Left renal cortex interstitium (tissue), 4 donors: ENCODE results near the gene ZFPM1. TPM values are rescaled to one million over a fixed set of nuclear protein-coding genes. Genes with fewer than 3 reads are reported as not detected.
"Not testable (repeated sequence)": the region's sequence is repeated elsewhere in the genome, so short reads cannot be mapped to it uniquely, and the experiment has no call there.

Source experiments
- DNase-seq, 4 donors: peaks; one replicate each; pipeline ENCODE4 v3.0.0-alpha.2; 2013; ENCODE audit warnings: low read depth in 4 of 4, low spot score in 2 of 4, missing footprints in 1 of 4
- polyA plus RNA-seq, 4 donors: library from polyadenylated mRNA; unstranded; fragments of 120-200 nt; gene quantifications; one replicate each; pipeline ENCODE4 v1.2.1, GENCODE V29; 2013; ENCODE audit not compliant: insufficient read length in 4 of 4

ZFPM1 gene
- polyA plus RNA-seq, 4 donors: 1.9 to 6.7 (median 5.0) TPM

DNA sequence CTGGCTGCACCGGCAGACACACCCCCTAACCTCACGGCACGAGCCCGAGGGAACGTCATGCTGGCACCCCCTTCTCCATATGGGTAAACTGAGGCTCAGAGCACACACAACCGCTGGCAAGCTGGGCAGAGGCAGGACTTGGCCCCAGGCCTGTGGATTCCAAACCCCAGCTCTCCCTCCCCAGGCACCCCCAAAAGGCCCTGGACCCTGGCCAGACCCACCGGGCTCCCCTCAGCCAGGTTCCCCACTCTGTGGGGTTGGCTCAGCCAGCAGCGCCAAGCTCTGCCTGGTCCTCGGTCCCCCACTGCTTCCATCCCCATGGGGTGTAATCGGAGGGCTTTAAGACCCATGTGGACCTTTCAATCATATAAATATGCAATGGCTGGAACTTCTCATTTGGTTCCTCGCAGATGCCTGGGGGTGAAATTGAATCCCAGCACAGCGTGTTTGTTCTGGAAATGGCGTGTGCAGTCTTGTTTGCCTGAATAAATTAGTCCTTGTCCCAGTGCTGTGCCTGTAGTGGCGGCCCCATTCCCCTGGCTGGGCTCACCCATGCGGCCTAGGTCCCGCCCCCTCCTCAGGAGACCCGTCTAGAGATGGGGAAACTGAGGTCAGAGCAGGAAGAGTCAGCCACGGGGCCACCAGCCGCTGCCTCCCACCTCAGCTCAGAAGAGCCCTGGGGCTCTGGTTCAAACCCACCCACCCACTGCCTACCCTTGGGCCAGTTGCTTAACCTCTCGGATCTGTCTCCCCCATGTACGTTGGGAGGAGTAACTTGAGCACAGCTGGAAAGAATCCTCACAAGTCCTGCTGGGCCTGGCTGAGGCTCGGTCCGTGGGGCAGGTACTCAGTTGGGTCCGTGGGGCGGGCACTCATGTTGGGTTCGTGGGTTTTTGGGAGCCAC lies 57.3 kb downstream of the ZFPM1 start:
- no peak for DNase-seq

- DNase-seq: no peak
Measured at GRCh38 chr16:88511060-88511459, 58.0 kb downstream of the ZFPM1 start.

DNA sequence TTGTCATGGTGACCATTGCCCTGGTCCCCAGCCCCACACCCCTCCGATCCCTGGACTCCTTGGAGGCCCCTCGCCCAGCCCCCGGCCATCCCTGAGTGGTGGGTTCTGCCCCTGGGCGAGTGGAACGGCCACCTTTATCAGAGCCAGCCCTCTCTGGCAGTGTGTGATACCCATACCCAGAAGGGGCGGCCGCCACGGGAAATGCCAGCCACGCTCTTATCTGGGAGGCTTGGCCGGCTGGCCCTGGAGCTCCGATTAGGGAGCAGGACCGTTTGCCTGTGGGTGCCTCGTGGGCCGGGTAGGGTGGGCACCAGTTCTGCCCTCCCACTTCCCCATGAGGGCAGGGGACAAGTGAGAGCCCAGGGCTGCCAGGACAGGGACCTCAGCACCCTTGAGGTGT lies 58.8 kb downstream of the ZFPM1 start:
- no peak for DNase-seq

DNA sequence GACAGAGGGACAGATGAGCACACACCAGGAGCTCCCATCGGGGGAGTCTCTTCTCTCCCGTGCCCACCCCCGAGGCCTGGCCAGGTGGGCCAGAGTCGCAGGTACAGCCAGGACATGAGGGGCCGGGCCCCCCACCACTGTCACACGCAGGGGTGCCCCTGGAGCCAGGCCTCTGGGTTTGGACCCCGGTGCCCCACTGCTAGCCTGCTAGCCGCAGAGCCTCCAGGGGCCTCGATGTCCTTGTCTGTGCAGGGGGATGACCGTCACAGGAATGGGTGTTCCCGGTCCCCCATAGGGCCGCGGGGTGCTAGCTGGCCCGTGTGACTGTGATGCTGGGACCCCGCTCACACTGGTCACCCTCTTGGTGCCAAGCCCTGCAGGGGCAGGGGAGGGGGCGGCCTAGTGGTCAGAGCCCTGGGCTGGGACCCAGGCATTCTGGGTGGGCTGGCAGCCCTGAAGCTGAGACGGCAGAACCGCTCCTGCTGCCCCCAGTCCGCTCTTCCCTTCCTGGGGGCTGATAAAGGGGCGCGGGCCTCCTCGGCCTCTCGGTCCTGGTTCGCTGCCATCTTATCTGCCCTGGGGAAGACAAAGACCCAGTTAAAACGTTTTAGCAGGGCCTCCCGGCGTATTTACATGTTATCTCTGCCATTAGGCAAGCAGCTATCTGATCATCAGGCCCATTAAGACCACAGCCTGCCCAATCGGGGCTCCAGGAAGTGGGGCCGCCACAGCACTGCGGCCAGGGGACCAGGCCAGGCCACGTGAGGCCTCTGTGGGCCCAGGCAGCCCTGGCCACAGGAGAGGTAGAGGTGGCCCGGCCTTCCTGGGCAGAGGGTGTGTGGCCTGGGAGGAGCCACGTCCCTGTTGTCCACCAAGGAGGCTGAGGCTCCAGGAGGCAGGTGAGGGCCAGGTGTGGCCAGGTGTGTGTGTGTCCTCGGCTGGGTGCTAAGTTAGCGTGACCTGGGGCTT lies 59.9 kb downstream of the ZFPM1 start:
- no peak for DNase-seq

DNA sequence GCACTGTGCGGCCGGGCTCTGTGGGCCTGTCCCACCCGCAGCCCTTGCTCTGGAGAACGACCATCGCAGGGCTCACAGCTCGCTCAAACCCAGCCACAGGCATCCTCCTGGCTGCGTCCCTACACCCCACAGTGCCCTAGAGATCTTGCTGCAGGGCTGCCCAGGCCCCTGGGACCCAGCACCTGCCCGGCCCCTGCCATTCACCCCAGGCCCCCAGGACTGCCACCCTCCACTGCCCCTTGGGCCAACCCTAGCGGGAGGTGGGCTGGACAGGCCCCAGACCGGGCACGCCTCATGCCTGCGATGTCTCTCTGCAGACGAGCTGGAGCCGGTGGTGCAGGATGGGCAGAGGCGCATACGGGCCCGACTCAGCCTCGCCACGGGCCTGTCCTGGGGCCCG lies 61.0 kb downstream of the ZFPM1 start:
- no peak for DNase-seq

GRCh38 chr16:88514526-88515232 lies 61.6 kb downstream of the ZFPM1 start:
- DNase-seq: no peak

DNA sequence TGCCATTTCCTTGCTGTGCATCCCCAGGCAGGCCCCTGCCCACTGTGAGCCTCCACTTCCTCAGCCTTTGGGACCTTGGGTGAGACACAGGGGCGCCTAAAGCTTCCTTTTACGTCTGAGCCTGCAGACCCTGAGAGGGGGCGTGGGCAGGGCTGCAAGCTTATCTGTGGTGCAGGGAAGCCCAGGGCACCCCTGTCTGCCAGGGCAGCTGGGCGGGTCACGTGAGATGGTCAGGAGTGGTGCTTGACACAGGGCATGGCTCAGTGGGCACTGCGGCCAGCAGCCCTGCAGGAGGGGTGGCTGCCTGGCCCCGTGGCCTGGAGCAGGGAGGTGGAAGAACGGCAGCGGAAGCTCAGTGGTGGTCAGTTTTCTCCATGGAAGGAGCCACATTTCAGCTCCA lies 62.3 kb downstream of the ZFPM1 start:
- no peak for DNase-seq

GRCh38 chr16:88515925-88516594 lies 63.0 kb downstream of the ZFPM1 start:
- no peak for DNase-seq

- no peak for DNase-seq
Measured at GRCh38 chr16:88516601-88517061, 63.6 kb downstream of the ZFPM1 start.

DNA sequence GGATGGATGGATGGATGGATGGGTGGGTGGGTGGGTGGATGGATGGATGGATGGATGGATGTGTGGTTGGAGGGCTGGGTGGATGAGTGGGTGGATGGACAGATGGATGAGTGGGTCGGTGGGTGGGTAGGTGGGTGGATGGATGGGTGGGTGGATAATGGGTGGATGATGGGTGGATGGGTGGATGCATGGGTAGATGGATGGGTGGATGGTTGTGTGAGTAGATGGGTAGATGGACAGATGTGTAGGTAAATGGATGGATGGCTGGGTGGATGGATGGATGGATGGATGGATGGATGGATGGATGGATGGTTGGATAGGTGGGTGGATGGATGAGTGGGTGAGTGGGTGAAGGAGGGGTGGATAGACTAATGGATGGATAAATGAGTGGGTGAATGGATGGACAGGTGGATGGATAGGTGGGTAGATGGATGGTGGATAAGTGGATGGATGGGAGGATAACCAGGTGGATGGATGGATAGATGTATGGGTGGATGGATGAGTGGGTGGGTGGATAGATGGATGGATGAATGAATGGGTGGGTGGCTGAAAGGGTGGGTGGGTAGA lies 64.2 kb downstream of the ZFPM1 start:
- not testable (repeated sequence) for DNase-seq

- DNase-seq: not testable (repeated sequence)
Measured at GRCh38 chr16:88518411-88519111, 65.5 kb downstream of the ZFPM1 start.

GRCh38 chr16:88519240-88519639 lies 66.2 kb downstream of the ZFPM1 start:
- no peak for DNase-seq

GRCh38 chr16:88519938-88520653 lies 67.0 kb downstream of the ZFPM1 start:
- DNase-seq: no peak

DNA sequence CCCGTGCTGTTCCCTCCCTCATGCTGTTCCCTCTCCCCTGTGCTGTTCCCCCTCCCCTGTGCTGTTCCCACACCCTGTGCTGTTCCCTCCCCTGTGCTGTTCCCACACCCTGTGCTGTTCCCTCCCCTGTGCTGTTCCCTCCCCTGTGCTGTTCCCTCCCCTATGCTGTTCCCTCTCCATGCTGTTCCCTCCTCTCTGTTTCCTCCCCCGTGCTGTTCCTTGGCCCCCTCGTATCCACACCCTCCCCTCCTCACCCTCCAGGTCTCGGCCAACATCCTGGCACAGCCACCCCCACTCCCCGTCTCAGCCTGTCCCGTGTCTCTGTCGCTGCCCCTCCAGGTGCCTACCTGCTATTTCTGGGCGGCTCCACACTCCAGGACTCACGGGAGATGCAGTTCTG lies 68.6 kb downstream of the ZFPM1 start:
- no peak for DNase-seq

DNA sequence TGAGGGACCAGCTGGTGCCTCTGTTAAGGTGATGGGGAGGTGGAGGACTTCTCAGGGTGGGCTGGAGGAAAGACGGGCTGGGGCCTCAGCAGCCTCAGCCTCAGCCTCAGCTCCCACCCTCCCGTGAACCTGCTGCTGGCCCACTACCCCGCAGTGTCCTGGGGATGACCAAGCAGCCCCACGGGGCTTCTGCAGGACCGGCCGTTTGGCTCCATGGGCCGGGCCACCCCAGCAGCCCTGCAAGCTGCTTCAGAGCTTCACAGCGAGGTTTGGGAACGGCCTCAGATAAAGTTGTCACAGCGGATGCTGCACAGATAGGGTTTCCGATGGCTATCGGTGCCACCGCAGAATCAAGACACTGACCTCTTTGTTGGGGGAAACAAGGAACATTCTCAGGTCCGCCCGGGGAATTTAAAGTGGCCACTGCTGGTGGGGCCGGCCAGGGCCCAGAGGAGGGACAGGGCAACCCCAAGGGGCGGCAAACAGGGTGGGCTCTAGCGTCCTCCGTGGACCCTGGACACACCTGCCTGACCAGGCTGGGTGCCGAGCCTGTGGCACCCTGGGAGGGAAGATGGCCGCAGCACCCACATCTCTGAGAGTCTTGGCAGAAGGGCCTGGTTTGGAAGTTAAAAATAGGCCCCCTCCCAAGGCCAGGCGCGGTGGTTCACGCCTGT lies 69.3 kb downstream of the ZFPM1 start:
- no peak for DNase-seq

- no peak for DNase-seq
Measured at GRCh38 chr16:88523309-88524161, 70.5 kb downstream of the ZFPM1 start.
